Measurements from ENCODE around the gene TEX2.
A peak's percentile ranks its signal among the peaks of the same experiment; 100 is the strongest.

The TEX2 gene, protein sequence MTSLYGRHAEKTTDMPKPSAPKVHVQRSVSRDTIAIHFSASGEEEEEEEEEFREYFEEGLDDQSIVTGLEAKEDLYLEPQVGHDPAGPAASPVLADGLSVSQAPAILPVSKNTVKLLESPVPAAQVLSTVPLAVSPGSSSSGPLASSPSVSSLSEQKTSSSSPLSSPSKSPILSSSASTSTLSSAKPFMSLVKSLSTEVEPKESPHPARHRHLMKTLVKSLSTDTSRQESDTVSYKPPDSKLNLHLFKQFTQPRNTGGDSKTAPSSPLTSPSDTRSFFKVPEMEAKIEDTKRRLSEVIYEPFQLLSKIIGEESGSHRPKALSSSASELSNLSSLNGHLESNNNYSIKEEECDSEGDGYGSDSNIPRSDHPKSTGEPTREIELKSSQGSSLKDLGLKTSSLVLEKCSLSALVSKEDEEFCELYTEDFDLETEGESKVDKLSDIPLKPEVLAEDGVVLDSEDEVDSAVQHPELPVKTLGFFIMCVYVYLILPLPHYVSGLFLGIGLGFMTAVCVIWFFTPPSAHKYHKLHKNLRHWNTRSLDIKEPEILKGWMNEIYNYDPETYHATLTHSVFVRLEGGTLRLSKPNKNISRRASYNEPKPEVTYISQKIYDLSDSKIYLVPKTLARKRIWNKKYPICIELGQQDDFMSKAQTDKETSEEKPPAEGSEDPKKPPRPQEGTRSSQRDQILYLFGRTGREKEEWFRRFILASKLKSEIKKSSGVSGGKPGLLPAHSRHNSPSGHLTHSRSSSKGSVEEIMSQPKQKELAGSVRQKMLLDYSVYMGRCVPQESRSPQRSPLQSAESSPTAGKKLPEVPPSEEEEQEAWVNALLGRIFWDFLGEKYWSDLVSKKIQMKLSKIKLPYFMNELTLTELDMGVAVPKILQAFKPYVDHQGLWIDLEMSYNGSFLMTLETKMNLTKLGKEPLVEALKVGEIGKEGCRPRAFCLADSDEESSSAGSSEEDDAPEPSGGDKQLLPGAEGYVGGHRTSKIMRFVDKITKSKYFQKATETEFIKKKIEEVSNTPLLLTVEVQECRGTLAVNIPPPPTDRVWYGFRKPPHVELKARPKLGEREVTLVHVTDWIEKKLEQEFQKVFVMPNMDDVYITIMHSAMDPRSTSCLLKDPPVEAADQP

DNA sequence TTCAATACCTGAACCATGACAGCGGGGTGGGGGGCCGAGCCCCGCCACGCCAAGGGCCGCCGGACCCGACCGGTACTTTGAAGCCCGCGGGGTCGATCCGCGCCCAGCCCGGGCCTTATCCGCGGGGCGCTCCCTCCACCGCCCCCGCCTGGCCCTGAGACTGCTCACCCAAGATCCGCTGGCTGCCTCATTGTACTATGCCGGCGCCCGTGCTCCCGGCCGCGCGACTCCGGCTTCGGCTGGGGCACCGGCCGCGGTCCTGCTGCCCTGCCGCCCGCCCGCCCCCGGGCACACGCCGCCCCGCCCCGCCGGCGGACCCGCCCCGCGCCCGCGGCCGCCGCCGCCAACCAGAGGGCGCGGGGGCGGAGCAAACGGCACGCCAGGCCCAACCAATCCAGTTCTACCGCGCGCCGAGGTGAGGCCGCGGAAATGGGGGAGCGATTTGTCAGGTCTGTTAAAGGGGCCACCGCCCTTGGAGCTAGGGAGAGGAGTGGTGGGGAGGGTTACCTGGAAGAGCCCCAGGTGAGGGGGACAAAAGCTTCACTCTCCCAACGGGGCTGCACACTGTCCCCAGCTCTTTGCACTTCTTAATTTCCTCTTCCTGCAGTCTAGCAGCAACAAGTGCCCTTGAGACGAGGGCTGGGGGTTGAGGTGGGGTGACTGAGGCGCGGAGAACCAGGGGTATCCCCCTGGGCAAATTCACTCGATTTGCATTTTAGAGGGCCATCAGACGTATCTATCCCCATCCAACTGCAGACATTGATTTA lies at the start of gene TEX2:
Gene TEX2, minus strand, starts transcription at position 261 of the 767 bp plus-strand sequence. CDS start 49,043 bp downstream, outside the sequence.
- peak; percentile 97 for DNase-seq

- no peak for DNase-seq
Measured at GRCh38 chr17:64309710-64310109, 46.6 kb upstream of the TEX2 start.

- no peak for DNase-seq
Measured at GRCh38 chr17:64309021-64309420, 46.0 kb upstream of the TEX2 start.

DNA sequence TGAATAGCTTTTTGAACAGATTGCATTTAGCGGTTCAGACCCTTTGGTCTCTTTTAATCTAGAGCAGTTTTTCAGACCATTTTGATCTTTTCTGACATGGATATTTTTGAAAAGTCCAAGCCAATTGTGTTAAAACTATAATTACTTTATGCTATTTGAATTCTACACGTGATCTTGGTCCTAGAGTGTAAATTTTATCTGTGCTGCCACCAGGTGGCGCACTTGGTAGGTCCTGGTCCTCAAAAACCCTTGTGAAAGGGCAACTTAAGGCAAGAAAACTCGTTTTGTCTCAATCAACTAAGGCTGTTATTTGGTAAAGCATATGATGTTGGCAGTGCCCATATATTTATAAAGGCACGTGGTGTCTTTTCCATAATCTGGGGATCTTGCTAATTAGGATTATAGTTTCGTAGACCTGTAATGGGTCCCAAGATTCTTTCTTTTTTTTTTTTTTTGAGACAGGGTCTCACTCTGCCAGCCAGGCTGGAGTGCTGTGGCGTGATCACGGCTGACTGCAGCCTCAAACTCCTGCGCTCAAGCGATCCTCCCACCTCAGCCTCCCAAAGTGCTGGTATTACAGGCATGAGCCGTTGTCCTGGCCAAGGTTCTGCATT lies 43.9 kb upstream of the TEX2 start:
- DNase-seq, result peak; percentile 89

DNA sequence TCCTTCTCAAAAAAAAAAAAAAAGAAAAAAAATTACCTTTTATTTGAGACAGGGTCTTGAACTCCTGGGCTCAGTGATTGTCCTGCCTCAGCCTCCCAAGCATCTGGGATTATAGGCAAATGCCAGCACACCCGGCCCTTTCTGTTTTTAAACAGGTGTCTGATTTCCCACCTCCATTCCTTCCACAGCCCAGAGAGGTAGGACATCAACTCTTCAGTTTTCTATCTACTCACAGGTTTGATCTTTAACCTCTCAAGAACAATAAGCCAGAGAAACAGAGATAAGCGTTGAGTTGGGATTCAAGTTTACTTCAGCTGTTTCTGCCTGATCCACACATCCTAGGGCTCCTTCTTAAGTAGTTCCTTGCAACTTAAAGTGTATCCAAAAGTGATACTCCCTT lies 41.5 kb upstream of the TEX2 start:
- no peak for DNase-seq

GRCh38 chr17:64300699-64300965 lies 37.6 kb upstream of the TEX2 start:
- no peak for DNase-seq

DNA sequence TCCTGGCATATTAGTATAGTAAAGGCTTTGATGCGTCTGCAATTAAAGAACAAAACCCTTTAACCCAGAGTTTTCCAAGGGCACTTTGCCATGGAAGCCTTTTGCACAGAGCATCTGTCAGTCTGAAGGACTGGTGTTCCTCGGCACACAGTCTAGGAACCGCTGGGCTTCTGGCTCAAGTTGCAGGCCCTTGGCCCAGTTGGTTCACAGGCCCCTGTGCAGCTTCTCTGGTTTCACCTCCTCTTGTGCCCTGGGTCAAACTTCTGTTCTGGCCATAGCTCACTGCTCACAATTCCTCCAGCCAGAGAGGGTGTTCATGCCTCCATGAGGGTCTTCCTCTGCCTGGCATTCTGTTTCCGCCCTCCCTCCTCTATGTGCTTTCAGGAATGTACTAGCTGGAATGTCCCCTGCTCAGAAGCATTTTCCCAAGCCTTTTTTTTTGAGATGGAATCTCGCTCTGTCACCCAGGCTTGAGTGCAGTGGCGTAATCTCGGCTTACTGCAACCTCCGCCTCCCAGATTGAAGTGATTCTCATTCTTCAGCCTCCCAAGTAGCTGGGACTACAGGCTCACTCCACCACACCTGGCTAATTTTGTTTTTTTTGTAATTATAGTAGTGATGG lies 34.5 kb upstream of the TEX2 start:
- no peak for DNase-seq

- no peak for DNase-seq
Measured at GRCh38 chr17:64296246-64296645, 33.2 kb upstream of the TEX2 start.

- DNase-seq, result no peak
Measured at GRCh38 chr17:64295146-64295545, 32.1 kb upstream of the TEX2 start.

DNA sequence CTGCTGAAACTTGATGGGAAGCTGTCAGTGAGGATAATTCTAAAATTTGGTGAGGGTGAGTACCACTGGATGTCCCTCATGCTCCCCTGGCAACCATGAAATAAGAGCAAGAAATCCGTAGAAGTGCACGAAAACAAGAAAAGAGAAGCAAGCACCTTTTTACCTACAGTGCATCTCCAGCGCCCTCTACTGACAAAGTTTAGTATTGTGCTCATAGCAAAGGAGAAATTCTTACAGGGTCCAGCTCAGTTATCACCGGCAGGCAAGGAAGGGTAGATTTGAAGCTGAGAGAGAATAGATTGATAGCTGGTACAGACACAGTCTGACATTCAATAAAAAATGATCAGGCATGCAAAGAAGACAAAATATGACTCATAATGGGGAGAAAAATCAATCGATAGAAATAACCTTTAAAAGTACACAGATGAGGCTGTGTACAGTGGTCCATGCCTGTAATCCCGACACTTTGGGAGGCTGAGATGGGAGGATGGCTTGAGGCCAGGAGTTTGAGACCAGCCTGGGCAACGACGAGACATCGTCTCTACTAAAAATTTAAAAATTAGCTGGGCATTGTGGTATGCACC lies 28.3 kb upstream of the TEX2 start:
- DNase-seq, result peak; percentile 58

DNA sequence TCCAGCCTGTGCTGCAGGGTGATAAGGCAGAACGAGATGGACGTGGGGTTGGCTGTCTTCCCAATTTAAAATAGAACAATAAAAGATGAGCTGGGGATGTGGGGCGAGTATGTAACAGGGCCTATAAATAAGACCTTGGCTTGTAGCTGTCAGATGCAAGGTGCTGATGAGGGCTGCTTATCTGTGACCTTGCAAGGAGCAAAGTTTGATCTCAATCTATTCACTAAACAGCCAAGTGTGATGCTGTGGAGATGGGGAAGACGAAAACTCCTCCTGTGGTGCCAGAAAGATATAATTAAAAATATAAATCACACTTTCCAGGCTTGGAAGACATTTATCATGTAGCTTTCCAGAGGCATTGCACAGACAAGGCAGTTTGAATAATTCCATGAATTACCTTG lies 26.7 kb upstream of the TEX2 start:
- peak; percentile 77 for DNase-seq

GRCh38 chr17:64282753-64283080 lies 19.7 kb upstream of the TEX2 start:
- peak; percentile 22 for DNase-seq

DNA sequence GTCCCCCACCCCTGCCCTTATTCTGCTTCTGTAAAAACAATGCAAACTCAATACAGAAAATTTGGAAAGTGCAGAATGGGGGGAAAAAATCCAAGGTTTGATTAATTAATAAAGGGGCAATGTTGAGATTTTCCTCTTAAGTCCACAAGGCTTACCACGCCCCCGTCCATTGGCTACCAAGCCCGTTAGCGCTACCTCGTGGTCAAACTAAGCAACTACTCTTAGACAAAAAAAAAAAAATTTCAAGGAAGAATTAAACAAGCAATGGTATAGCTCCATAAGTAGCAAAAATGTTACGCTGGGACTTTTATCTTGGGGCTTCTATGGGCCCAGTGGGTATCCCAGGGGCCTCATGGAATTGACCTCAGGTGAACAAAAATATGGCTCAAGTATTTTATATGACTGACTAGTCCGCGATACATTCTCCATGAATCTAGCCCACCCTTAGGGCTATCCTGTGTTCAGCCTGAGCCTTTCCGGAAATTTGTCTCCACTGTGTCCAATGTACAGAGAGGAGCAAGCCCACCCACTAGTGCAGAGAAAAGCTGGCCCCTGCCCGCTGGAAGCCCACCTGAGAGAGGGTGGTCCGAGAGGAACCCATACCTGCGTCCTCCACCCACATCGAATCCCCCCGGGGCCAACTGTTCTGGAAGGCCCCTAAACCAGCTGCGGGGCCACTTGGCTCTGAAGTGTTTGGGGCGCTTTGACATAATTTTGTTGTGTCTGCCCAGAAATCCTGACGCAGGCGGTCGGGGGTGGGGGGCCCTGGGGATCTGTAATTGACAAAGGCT lies 19.1 kb upstream of the TEX2 start:
- DNase-seq, result peak; percentile 93

DNA sequence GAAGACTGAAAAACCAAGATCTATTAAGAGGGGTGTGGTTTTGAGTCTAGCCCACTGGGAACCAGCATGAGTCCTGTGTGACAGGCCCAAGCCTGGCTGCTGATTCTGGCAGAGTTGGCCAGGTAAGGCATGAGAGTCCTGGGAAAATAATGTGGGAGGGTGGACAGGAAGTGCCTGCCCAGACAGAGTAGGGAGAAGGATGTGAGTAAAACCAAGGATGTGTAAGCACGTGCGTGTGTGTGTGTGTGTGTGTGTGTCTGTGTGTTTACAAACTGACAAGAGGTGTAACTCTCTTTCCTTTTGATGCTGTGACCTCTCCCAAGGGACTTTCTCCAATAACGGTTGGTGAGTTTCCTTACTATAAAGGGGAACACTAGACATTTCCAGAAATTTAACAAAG lies 15.6 kb upstream of the TEX2 start:
- DNase-seq, result no peak

DNA sequence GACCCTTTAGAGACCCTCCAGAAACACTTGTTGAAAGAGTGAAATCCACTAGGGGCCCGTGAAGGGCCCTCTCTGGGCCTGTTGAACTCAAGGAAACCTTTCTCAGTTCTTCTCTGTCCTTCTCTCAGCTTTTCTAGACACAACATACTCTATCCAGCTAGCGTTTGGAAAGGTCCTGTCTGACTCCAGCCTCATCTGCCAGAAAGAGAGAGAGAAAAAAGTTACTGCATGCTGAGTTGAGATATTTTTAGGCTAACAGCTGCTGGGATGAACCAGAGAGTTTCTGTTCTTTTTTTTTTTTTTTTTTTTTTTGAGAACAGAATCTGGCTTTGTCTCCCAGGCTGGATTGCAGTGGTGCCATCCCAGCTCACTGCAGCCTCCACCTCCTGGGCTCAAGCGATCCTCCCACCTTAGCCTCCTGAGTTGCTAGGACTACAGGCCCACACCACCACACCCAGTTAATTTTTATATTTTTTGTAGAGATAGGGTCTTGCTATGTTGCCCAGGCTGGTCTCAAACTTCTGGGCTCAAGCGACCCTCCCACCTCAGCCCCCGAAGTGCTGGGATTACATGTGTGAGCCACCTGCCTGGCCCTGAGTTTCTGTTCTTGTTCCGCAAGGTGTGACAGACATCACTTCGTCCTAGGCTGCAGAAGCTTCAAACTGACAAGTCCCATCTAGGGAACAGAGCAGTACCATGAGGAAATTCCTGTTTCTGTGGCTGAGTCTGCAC lies 14.9 kb upstream of the TEX2 start:
- DNase-seq, result no peak

DNA sequence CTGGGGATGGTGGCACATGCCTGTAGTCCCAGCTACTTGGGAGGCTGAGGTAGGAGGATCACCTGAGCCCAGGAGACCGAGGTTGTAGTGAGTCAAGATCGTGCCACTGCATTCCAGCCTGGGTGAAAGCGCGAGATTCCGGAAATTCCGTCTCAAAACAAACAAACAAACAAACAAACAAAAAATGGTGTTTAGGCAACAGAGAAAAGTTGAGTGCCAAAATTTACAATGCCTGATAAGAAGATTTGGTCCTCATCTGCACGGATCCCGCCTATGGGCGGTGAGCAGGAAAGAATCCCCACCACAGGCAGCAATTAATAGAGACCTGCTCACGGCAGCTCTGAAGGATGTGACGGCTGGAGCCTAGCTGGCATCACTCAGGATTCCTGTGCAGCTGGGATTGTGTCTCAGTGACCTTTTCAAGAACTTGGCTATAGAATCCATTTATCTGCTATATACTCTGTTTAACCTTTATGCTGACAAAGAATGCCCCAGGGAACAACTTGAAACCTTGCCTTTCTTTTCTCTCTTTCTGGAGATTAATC lies 14.0 kb upstream of the TEX2 start:
- no peak for DNase-seq

DNA sequence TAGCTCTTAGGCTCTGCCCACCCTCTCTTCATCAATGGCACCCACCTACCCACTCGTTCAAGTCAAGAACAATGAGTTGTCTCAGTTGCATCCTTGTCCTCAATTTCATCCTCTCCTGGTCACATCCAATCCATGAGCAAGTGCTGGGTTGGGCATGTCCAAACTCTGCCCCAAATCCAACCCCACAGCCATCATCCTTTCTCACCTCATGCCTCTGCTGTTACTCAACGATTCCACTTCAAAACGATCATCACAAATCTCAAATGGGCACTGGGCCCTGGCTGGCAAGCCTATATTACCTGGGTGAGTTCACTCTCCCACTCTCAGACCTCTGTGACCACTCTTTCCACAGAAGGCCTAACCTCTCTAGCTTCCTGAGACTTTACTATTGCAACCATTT lies 12.0 kb upstream of the TEX2 start:
- no peak for DNase-seq

DNA sequence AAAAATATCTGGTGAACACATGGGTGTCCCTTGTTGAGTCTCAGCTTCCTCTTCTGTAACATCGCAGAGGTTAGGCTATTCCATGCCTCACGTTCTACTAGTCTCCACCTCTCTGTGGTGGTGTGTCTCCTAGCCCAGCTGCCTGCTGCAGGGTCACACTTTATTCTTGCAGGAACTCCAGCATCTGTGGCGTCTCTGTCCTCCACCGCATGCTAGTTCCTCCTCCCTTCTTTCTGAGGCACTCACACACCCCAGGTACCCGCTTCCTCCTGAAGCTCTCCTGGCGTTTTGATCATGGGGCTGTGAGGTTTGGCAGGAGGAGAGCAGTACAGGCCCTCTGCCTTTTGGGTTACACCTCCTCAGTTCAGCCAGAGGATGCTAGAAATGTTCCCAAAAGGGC lies 9.9 kb upstream of the TEX2 start:
- peak; percentile 26 for DNase-seq

DNA sequence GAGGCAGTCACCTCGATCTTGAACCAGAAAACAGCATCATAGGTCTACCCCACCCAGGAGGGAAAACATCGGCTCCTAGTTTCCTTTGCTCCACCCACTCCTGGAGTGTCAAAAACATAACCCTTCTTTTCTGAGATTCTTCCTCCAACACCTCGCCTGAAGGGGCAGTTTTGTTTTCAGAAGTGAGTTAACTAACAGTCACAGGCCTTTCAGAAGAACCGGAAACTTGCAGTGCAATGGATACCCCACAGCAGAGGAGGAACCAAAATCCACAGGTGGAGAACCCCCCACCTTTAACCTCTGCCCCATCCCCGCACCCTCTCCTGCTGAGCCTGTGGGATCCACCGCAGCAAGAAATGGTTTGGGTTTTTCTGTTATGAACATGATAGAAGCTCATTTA lies 7.8 kb upstream of the TEX2 start:
- no peak for DNase-seq

Measured in hematopoietic multipotent progenitor cell treated with erythropoietin and hydrocortisone succinate and interleukin-3 and kit ligand, for 4 days (in vitro differentiated cells).